Astrocyte (in vitro differentiated cells and primary cell): ENCODE data around the gene FAM149B1. TPM values are rescaled to one million over a fixed set of nuclear protein-coding genes. Genes with fewer than 3 reads are reported as not detected.

Experiments
- DNase-seq: peaks from one replicate; pipeline ENCODE4 v3.0.0-alpha.2; 2010; ENCODE audit warnings: low read depth
- FAIRE-seq: peaks from 2 replicates; lab custom pipeline; 2011; peaks lifted over from hg19 to GRCh38; lab: Jason Lieb, UNC
- H2AFZ ChIP-seq: 2 replicates; pipeline ENCODE4 v1.6.0; 2012; ENCODE audit warnings: low read depth, low read length, inconsistent platforms
- H3K27ac ChIP-seq: 2 replicates; pipeline ENCODE4 v1.5.1; 2011; ENCODE audit warnings: low read depth, low read length, inconsistent platforms
- H3K27me3 ChIP-seq: 2 replicates; pipeline ENCODE4 v1.6.0; 2011; ENCODE audit warnings: low read length, inconsistent platforms; ENCODE audit not compliant: insufficient read depth
- H3K36me3 ChIP-seq: 2 replicates; pipeline ENCODE4 v1.5.1; 2011; ENCODE audit warnings: low read length, inconsistent platforms; ENCODE audit not compliant: insufficient read depth
- H3K4me1 ChIP-seq: 2 replicates; pipeline ENCODE4 v1.5.1; 2011; ENCODE audit warnings: low read length, inconsistent platforms; ENCODE audit not compliant: insufficient read depth
- H3K4me2 ChIP-seq: 2 replicates; pipeline ENCODE4 v1.6.0; 2012; ENCODE audit warnings: low read length, inconsistent platforms
- H3K4me3 ChIP-seq: 2 replicates; pipeline ENCODE4 v1.5.1; 2011; ENCODE audit warnings: low read depth, mild to moderate bottlenecking, low read length, inconsistent platforms; ENCODE audit not compliant: insufficient read depth
- H3K79me2 ChIP-seq: 2 replicates; pipeline ENCODE4 v1.6.0; 2012; ENCODE audit warnings: mild to moderate bottlenecking, low read length, inconsistent platforms; ENCODE audit not compliant: insufficient read depth
- H3K9ac ChIP-seq: 2 replicates; pipeline ENCODE4 v1.6.0; 2012; ENCODE audit warnings: mild to moderate bottlenecking, low read length, inconsistent platforms
- H3K9me3 ChIP-seq: 2 replicates; pipeline ENCODE4 v1.5.1; 2012; ENCODE audit warnings: low read depth, mild to moderate bottlenecking, low read length, inconsistent platforms; ENCODE audit not compliant: insufficient read depth
- H4K20me1 ChIP-seq: 2 replicates; pipeline ENCODE4 v1.6.0; 2012; ENCODE audit warnings: low read length, inconsistent platforms; ENCODE audit not compliant: insufficient read depth
- H3K27ac Mint-ChIP-seq: one replicate; pipeline ENCODE4 v1.8.0; 2021; ENCODE audit warnings: mild to moderate bottlenecking, mixed read lengths; ENCODE audit not compliant: unreplicated experiment
- H3K27me3 Mint-ChIP-seq: one replicate; pipeline ENCODE4 v1.8.0; 2021; ENCODE audit warnings: low read depth, mixed read lengths; ENCODE audit not compliant: unreplicated experiment
- H3K36me3 Mint-ChIP-seq: one replicate; pipeline ENCODE4 v1.8.0; 2021; ENCODE audit warnings: low read depth, mixed read lengths; ENCODE audit not compliant: unreplicated experiment
- H3K4me1 Mint-ChIP-seq: one replicate; pipeline ENCODE4 v1.8.0; 2021; ENCODE audit warnings: low read depth, mixed read lengths; ENCODE audit not compliant: unreplicated experiment
- H3K4me3 Mint-ChIP-seq: one replicate; pipeline ENCODE4 v1.8.0; 2021; ENCODE audit warnings: mild to moderate bottlenecking, moderate library complexity, mixed read lengths; ENCODE audit not compliant: unreplicated experiment
- H3K9me3 Mint-ChIP-seq: one replicate; pipeline ENCODE4 v1.8.0; 2021; ENCODE audit warnings: mild to moderate bottlenecking, mixed read lengths; ENCODE audit not compliant: unreplicated experiment
- EZH2 ChIP-seq: IDR thresholded peaks from 2 replicates; pipeline ENCODE4 v1.6.1; 2012; ENCODE audit warnings: mild to moderate bottlenecking, low read length, inconsistent platforms; ENCODE audit not compliant: insufficient read depth
- total RNA-seq: library from RNA; stranded (reverse); gene quantifications from 2 replicates; pipeline ENCODE4 v1.2.1, GENCODE V29; 2021
- TF ChIP-seq, protein P1 (sequence below): IDR thresholded peaks from 2 replicates; pipeline ENCODE4 v1.5.1; 2011; ENCODE audit warnings: low read depth, mild to moderate bottlenecking, inconsistent platforms, low read length, moderate library complexity; ENCODE audit not compliant: insufficient read depth

Gene FAM149B1
- total RNA-seq, 1 donor from 2014 or later, result 14.0 TPM

DNA sequence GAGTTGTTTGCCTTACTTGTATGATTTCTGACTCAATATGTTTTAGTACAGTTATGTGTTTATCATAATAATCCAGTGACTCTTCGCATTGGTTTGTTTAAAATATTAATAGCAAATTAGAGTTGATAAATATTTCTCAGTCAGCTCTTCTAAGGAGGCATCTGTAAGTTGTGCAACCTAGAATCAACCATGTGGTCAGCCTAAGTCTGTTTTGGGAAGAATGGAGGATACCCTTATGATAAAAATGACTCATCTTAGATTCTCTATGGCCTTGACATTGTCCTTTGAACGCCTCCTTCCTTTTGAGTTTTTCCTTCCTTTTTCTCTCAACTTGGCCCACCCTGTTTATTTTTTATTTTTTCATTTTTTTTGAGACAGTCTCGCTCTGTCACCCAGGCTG lies 60.3 kb downstream of the FAM149B1 start:
- Histone ChIP-seq H3K9ac (no peak overlapping the region), H3K4me1 (no peaks in the 10 kb centered on the region), H3K79me2 (no peaks in the 10 kb centered on the region), H3K4me3 (no peak overlapping the region), H3K36me3 (peaks cover 10% of the 10 kb centered on the region), H3K9me3 (no peaks in the 10 kb centered on the region), H2AFZ (no peak overlapping the region), H4K20me1 (no peaks in the 10 kb centered on the region), H3K4me2 (no peak overlapping the region), H3K27ac (no peak overlapping the region), H3K27me3 (no peaks in the 10 kb centered on the region)
- Mint-ChIP-seq H3K27ac (no peak overlapping the region), H3K27me3 (no peaks in the 10 kb centered on the region), H3K9me3 (no peaks in the 10 kb centered on the region), H3K4me3 (no peak overlapping the region), H3K4me1 (peaks cover 6% of the 10 kb centered on the region), H3K36me3 (peaks cover 9% of the 10 kb centered on the region)
- FAIRE-seq (no peak), DNase-seq (no peak)
- TF ChIP-seq, protein P1, sequence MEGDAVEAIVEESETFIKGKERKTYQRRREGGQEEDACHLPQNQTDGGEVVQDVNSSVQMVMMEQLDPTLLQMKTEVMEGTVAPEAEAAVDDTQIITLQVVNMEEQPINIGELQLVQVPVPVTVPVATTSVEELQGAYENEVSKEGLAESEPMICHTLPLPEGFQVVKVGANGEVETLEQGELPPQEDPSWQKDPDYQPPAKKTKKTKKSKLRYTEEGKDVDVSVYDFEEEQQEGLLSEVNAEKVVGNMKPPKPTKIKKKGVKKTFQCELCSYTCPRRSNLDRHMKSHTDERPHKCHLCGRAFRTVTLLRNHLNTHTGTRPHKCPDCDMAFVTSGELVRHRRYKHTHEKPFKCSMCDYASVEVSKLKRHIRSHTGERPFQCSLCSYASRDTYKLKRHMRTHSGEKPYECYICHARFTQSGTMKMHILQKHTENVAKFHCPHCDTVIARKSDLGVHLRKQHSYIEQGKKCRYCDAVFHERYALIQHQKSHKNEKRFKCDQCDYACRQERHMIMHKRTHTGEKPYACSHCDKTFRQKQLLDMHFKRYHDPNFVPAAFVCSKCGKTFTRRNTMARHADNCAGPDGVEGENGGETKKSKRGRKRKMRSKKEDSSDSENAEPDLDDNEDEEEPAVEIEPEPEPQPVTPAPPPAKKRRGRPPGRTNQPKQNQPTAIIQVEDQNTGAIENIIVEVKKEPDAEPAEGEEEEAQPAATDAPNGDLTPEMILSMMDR, result no peak
- TF ChIP-seq EZH2, result no peak

DNA sequence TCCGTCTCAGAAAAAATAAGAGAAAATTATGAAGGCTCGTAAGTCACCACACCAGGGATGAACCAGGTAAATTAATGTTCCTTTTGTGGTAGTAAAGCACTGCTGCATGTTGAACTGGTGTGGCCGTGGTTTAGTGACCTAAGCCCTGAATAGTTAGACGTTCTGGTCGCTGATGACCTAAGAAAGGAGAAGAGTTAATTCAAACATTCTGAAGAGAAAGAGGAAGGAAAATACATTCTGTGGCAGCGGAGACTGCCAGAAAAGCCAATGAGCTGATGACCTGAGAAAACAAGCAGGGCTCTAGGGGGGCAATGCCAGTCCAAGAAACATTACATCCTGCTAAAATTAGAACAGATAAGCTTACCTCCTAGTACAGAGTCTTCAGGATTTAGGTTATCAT lies 61.6 kb downstream of the FAM149B1 start:
- H3K4me3 Mint-ChIP-seq, result no peak overlapping the region
- Histone ChIP-seq H4K20me1 (no peaks in the 10 kb centered on the region), H3K9ac (no peak overlapping the region), H3K4me3 (no peak overlapping the region), H3K9me3 (no peaks in the 10 kb centered on the region), H3K4me2 (no peak overlapping the region), H3K36me3 (peaks cover 10% of the 10 kb centered on the region), H3K27me3 (no peaks in the 10 kb centered on the region), H3K4me1 (no peaks in the 10 kb centered on the region), H3K79me2 (no peaks in the 10 kb centered on the region), H3K27ac (no peak overlapping the region), H2AFZ (no peak overlapping the region)
- H3K27ac Mint-ChIP-seq, result no peak overlapping the region
- H3K36me3 Mint-ChIP-seq, result peaks cover 9% of the 10 kb centered on the region
- FAIRE-seq (no peak), DNase-seq (no peak)
- H3K27me3 Mint-ChIP-seq, result no peaks in the 10 kb centered on the region
- TF ChIP-seq, protein P1, result no peak
- TF ChIP-seq EZH2, result no peak
- peaks cover 8% of the 10 kb centered on the region for H3K4me1 Mint-ChIP-seq
- no peaks in the 10 kb centered on the region for H3K9me3 Mint-ChIP-seq

DNA sequence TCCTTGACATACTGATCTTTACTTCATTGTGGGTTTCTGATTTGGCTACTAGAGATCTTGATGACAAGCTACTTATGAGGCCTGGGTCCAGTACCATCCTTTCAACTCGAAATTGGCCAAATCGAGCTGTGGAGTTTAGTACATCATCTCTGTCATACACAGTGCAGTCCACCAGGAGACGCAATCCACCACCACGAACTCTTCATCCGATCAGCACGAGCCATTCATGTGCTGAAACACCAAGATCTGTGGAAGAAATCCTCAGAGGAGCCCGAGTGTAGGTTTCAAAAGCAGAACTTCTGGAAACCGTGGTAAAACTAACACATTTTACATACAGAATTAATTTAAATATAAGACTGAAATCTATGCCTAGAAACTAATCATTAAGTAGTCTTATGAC lies 65.0 kb downstream of the FAM149B1 start:
- peaks cover 12% of the 10 kb centered on the region for H3K36me3 Mint-ChIP-seq
- no peak overlapping the region for H3K27ac Mint-ChIP-seq
- Histone ChIP-seq H4K20me1 (no peaks in the 10 kb centered on the region), H3K36me3 (peaks cover 13% of the 10 kb centered on the region), H3K9ac (no peak overlapping the region), H3K4me1 (no peaks in the 10 kb centered on the region), H3K9me3 (no peaks in the 10 kb centered on the region), H3K4me2 (no peak overlapping the region), H3K79me2 (no peaks in the 10 kb centered on the region), H3K27me3 (no peaks in the 10 kb centered on the region), H2AFZ (no peak overlapping the region), H3K4me3 (no peak overlapping the region), H3K27ac (no peak overlapping the region)
- peaks cover 8% of the 10 kb centered on the region for H3K4me1 Mint-ChIP-seq
- H3K27me3 Mint-ChIP-seq, result no peaks in the 10 kb centered on the region
- H3K4me3 Mint-ChIP-seq, result no peak overlapping the region
- FAIRE-seq (no peak), DNase-seq (no peak)
- no peaks in the 10 kb centered on the region for H3K9me3 Mint-ChIP-seq
- TF ChIP-seq EZH2, result no peak
- TF ChIP-seq, protein P1, result no peak
